ENCODE measurements around the gene BCAS4. TPM values are rescaled to one million over a fixed set of nuclear protein-coding genes. Genes with fewer than 3 reads are reported as not detected.

Gene BCAS4
- total RNA-seq (10 to 100 TPM; 19.0 to 20.9 TPM), total RNA-seq (2.7 to 36.8 (median 14.1) reads per million in 172 experiments)
- polyA plus RNA-seq (2013, experiment 1 of 2): 10.1 TPM
- polyA plus RNA-seq (2013, experiment 2 of 2): 12.6 TPM

DNA sequence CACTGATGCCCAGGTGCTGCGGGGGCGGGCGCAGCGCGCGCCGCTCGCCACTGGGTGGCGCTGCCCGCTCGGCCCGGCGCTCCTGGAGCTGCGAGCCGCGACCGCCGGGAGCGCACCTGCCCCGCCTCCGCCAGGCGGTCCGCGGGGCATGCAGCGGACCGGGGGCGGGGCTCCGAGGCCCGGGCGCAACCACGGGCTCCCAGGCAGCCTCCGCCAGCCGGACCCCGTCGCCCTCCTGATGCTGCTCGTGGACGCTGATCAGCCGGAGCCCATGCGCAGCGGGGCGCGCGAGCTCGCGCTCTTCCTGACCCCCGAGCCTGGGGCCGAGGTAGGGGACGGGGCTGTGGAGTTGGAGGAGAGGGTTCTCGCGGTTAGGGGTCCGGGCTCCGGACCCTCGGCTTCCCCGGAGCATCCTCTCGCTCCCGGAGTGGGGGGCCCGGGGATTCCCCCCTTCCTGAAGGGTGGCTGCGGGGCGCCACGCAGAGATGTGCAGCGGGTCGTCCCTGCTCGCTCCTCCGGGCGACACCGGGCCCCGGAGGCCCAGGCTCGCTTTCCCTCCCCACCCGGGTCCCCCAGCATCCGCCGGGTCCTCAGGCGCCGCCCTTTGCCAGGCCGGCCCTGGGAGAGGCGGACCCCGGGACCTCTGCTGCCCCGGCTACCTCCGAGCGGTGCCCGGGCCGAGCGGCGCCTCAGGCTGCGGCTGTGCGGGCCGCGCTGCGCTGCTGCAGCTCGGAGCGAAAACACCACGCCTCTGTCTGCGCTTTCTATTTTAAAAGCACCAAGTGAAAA lies at the start of gene BCAS4:
BCAS4 (plus strand) TSS at position 216 of the 789 bp plus-strand sequence; CDS start at position 239, 23 bp downstream.
- Histone ChIP-seq H3K9me3 (ENCODE audit: control insufficient read depth in 1 of 2, insufficient read depth in 1 of 2, low read length in 2 of 2) (no peaks in the 10 kb centered on the region), H3K27me3 (ENCODE audit: control insufficient read depth in 1 of 2, insufficient read depth in 2 of 2, low read length in 2 of 2) (no peaks in the 10 kb centered on the region), H3K4me1 (ENCODE audit: insufficient read depth, low read length) (peaks cover 32% of the 10 kb centered on the region), H3K36me3 (ENCODE audit: insufficient read depth, low read length) (no peaks in the 10 kb centered on the region), H3K4me3 (ENCODE audit: low read length) (peak within 1 kb of the TSS; percentile 93), H3K27ac (ENCODE audit: low read depth in 1 of 2, low read length in 2 of 2) (peak within 1 kb of the TSS in 1 of 2 donors; percentile 64)
- CTCF ChIA-PET: interaction anchor here (0.6 to 2.9 kb wide), 47 partner anchors 9 to 1386 kb away, joined by 3 to 65 read pairs (median 5); partner anchors contain the start of genes ADNP, DPM1 and MOCS3
- no peaks in the 10 kb centered on the region for H3K27me3 Mint-ChIP-seq
- no peaks in the 10 kb centered on the region for H3K9me3 Mint-ChIP-seq
- H3K27ac Mint-ChIP-seq: peak within 1 kb of the TSS; percentile 82
- H3K36me3 Mint-ChIP-seq (ENCODE audit: low read depth): peaks cover 10% of the 10 kb centered on the region
- TF ChIP-seq, protein P1, sequence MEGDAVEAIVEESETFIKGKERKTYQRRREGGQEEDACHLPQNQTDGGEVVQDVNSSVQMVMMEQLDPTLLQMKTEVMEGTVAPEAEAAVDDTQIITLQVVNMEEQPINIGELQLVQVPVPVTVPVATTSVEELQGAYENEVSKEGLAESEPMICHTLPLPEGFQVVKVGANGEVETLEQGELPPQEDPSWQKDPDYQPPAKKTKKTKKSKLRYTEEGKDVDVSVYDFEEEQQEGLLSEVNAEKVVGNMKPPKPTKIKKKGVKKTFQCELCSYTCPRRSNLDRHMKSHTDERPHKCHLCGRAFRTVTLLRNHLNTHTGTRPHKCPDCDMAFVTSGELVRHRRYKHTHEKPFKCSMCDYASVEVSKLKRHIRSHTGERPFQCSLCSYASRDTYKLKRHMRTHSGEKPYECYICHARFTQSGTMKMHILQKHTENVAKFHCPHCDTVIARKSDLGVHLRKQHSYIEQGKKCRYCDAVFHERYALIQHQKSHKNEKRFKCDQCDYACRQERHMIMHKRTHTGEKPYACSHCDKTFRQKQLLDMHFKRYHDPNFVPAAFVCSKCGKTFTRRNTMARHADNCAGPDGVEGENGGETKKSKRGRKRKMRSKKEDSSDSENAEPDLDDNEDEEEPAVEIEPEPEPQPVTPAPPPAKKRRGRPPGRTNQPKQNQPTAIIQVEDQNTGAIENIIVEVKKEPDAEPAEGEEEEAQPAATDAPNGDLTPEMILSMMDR (IDR thresholded peaks at IDR 0.05): peak; percentile 40
- H3K4me1 Mint-ChIP-seq (ENCODE audit: low read depth): peaks cover 15% of the 10 kb centered on the region
- POLR2A ChIA-PET: interaction anchor here (0.6 to 4.0 kb wide), 26 partner anchors 9 to 679 kb away, joined by 3 to 157 read pairs (median 4); partner anchors contain the start of genes ADNP, DPM1, MOCS3 and PARD6B
- H3K4me3 Mint-ChIP-seq: peak within 1 kb of the TSS; percentile 93
- peak; percentile 83 for ATAC-seq (ENCODE audit: poor library complexity)
- intact Hi-C loops (cut with DNase I, micrococcal nuclease): loop anchor here (1.0 to 5.0 kb wide), 7 partner anchors 23 to 511 kb away; partner anchors contain the start of genes ADNP (in 1 of the 2), DPM1 (in 1 of the 2), MOCS3 (in 1 of the 2) and PARD6B (in 1 of the 2)
- peak; percentile 64 to 95 (median 81) for DNase-seq

GRCh38 chr20:50745634-50746137 lies 49.2 kb upstream of the BCAS4 start:
- CTCF ChIA-PET: no interaction called here
- no peaks in the 10 kb centered on the region for H3K9me3 Mint-ChIP-seq
- H3K27me3 Mint-ChIP-seq: no peaks in the 10 kb centered on the region
- Histone ChIP-seq H3K9me3 (ENCODE audit: control insufficient read depth in 1 of 2, insufficient read depth in 1 of 2, low read length in 2 of 2) (no peaks in the 10 kb centered on the region), H3K4me1 (ENCODE audit: insufficient read depth, low read length) (no peaks in the 10 kb centered on the region), H3K4me3 (ENCODE audit: low read length) (no peak overlapping the region), H3K27ac (ENCODE audit: low read depth in 1 of 2, low read length in 2 of 2) (no peak overlapping the region), H3K36me3 (ENCODE audit: insufficient read depth, low read length) (peaks cover 8% of the 10 kb centered on the region), H3K27me3 (ENCODE audit: control insufficient read depth in 1 of 2, insufficient read depth in 2 of 2, low read length in 2 of 2) (no peaks in the 10 kb centered on the region)
- no peak overlapping the region for H3K27ac Mint-ChIP-seq
- POLR2A ChIA-PET: no interaction called here
- peaks cover 22% of the 10 kb centered on the region for H3K4me1 Mint-ChIP-seq (ENCODE audit: low read depth)
- H3K4me3 Mint-ChIP-seq: no peak overlapping the region
- ATAC-seq (ENCODE audit: poor library complexity): no peak
- H3K36me3 Mint-ChIP-seq (ENCODE audit: low read depth): peaks cover 34% of the 10 kb centered on the region
- no peak for DNase-seq
- TF ChIP-seq, protein P1 (IDR thresholded peaks at IDR 0.05): no peak
- intact Hi-C loops (cut with DNase I, micrococcal nuclease): no loop called here

- intact Hi-C loops (cut with DNase I, micrococcal nuclease): no loop called here
- no peak for ATAC-seq (ENCODE audit: poor library complexity)
- no peaks in the 10 kb centered on the region for H3K4me1 ChIP-seq (ENCODE audit: insufficient read depth, low read length)
Observed at GRCh38 chr20:50746138-50746940, 48.5 kb upstream of the BCAS4 start.

More at GRCh38 chr20:50746138-50746940, 48.5 kb upstream of the BCAS4 start:
- H3K36me3 ChIP-seq (ENCODE audit: insufficient read depth, low read length): peaks cover 8% of the 10 kb centered on the region
- H3K4me1 Mint-ChIP-seq (ENCODE audit: low read depth): peaks cover 18% of the 10 kb centered on the region
- no peaks in the 10 kb centered on the region for H3K27me3 Mint-ChIP-seq
- H3K4me3 ChIP-seq (ENCODE audit: low read length): no peak overlapping the region
- H3K27me3 ChIP-seq (ENCODE audit: control insufficient read depth in 1 of 2, insufficient read depth in 2 of 2, low read length in 2 of 2): no peaks in the 10 kb centered on the region
- ChIA-PET POLR2A (no interaction called here), CTCF (interaction anchor here (1.6 kb wide), 1 partner anchor 9 kb away, joined by 4 read pairs; no protein-coding TSS in a partner anchor)
- H3K4me3 Mint-ChIP-seq: no peak overlapping the region
- no peaks in the 10 kb centered on the region for H3K9me3 Mint-ChIP-seq
- no peak for DNase-seq
- H3K36me3 Mint-ChIP-seq (ENCODE audit: low read depth): peaks cover 30% of the 10 kb centered on the region
- H3K27ac ChIP-seq (ENCODE audit: low read depth in 1 of 2, low read length in 2 of 2): no peak overlapping the region
- H3K27ac Mint-ChIP-seq: no peak overlapping the region
- H3K9me3 ChIP-seq (ENCODE audit: control insufficient read depth in 1 of 2, insufficient read depth in 1 of 2, low read length in 2 of 2): no peaks in the 10 kb centered on the region
- TF ChIP-seq, protein P1 (IDR thresholded peaks at IDR 0.05): no peak

Measured in CD4-positive, alpha-beta T cell (primary cell).